GM23338 (cell line): Measurements from ENCODE around the gene CNTNAP5. TPM values are rescaled to one million over a fixed set of nuclear protein-coding genes. Genes with fewer than 3 reads are reported as not detected.

Experiments
- ATAC-seq: fragments of 200-7000 bp; cut with Tn5 transposase; 3 replicates; pipeline ENCODE4 v1.9.1; 2020
- DNase-seq: peaks from one replicate; pipeline ENCODE4 v3.0.0-alpha.2; 2015; ENCODE audit warnings: low spot score
- H2AFZ ChIP-seq: fragments of 200-600 bp; sonication (generic); 2 replicates; pipeline ENCODE4 v1.8.0; 2016; ENCODE audit warnings: antibody characterized with exemption, mild to moderate bottlenecking, moderate library complexity
- H3F3A ChIP-seq: fragments of 200-600 bp; sonication (generic); replicated peaks from 2 replicates; pipeline ENCODE4 v1.8.0; 2017; ENCODE audit warnings: antibody characterized with exemption, mixed run types, low read depth
- H3K27ac ChIP-seq: fragments of 200-600 bp; sonication (generic); 2 replicates; pipeline ENCODE4 v1.6.1; 2016; ENCODE audit warnings: low read depth
- H3K27me3 ChIP-seq: fragments of 200-600 bp; sonication (generic); 2 replicates; pipeline ENCODE4 v1.8.0; 2016; ENCODE audit warnings: mild to moderate bottlenecking, mixed run types, moderate library complexity; ENCODE audit not compliant: insufficient read depth
- H3K36me3 ChIP-seq: fragments of 200-600 bp; sonication (generic); 2 replicates; pipeline ENCODE4 v1.8.0; 2016; ENCODE audit warnings: mild to moderate bottlenecking; ENCODE audit not compliant: insufficient read depth
- H3K4me1 ChIP-seq: fragments of 200-600 bp; sonication (generic); 2 replicates; pipeline ENCODE4 v1.8.0; 2016; ENCODE audit warnings: mild to moderate bottlenecking, moderate library complexity; ENCODE audit not compliant: insufficient read depth
- H3K4me2 ChIP-seq: fragments of 200-600 bp; sonication (generic); 2 replicates; pipeline ENCODE4 v1.7.1; 2017; ENCODE audit warnings: mixed run types
- H3K4me3 ChIP-seq: fragments of 200-600 bp; sonication (generic); 2 replicates; pipeline ENCODE4 v1.6.1; 2016; ENCODE audit warnings: mixed run types
- H3K79me2 ChIP-seq: fragments of 200-600 bp; sonication (generic); replicated peaks from 2 replicates; pipeline ENCODE4 v1.8.0; 2017; ENCODE audit warnings: mild to moderate bottlenecking; ENCODE audit not compliant: insufficient read depth
- H3K9me2 ChIP-seq: fragments of 200-600 bp; sonication (generic); 2 replicates; pipeline ENCODE4 v1.8.0; 2017; ENCODE audit not compliant: insufficient read depth
- H4K20me1 ChIP-seq: fragments of 200-600 bp; sonication (generic); replicated peaks from 2 replicates; pipeline ENCODE4 v1.8.0; 2017; ENCODE audit warnings: mild to moderate bottlenecking; ENCODE audit not compliant: insufficient read depth
- H3K27ac Mint-ChIP-seq: 2 replicates; pipeline ENCODE4 v1.8.0; 2020; ENCODE audit warnings: inconsistent platforms, mild to moderate bottlenecking, moderate library complexity, mixed read lengths
- H3K27me3 Mint-ChIP-seq: 3 replicates; pipeline ENCODE4 v1.8.0; 2022; ENCODE audit warnings: low read depth, mild to moderate bottlenecking, moderate library complexity, mixed read lengths, inconsistent platforms; ENCODE audit not compliant: insufficient read depth, poor library complexity
- H3K36me3 Mint-ChIP-seq: 3 replicates; pipeline ENCODE4 v1.8.0; 2021; ENCODE audit warnings: low read depth, mild to moderate bottlenecking, inconsistent platforms, moderate library complexity, mixed read lengths
- H3K4me1 Mint-ChIP-seq: 3 replicates; pipeline ENCODE4 v1.8.0; 2020; ENCODE audit warnings: mild to moderate bottlenecking, inconsistent platforms, mixed read lengths
- H3K4me3 Mint-ChIP-seq: 3 replicates; pipeline ENCODE4 v1.8.0; 2021; ENCODE audit warnings: moderate library complexity, mild to moderate bottlenecking, inconsistent platforms, mixed read lengths
- H3K9me3 Mint-ChIP-seq: 3 replicates; pipeline ENCODE4 v1.8.0; 2020; ENCODE audit warnings: moderate library complexity, mild to moderate bottlenecking, inconsistent platforms, mixed read lengths
- CREB1 ChIP-seq: fragments of 250-450 bp; sonication (Bioruptor Pico); IDR thresholded peaks from 2 replicates; pipeline ENCODE4 v1.5.0; 2020; ENCODE audit warnings: low read depth, mild to moderate bottlenecking, moderate library complexity
- EZH2 ChIP-seq: fragments of 200-600 bp; sonication (generic); IDR thresholded peaks from one replicate; pipeline ENCODE4 v1.8.0; 2017; ENCODE audit warnings: antibody characterized with exemption, mild to moderate bottlenecking, low read depth; ENCODE audit not compliant: unreplicated experiment
- JUNB ChIP-seq: IDR thresholded peaks from one replicate; pipeline ENCODE4 v1.6.1; 2016; ENCODE audit warnings: antibody characterized with exemption; ENCODE audit not compliant: unreplicated experiment
- POLR2AphosphoS5 ChIP-seq: IDR thresholded peaks from 2 replicates; pipeline ENCODE4 v1.6.1; 2016; ENCODE audit warnings: antibody characterized with exemption, low read depth
- STAT1 ChIP-seq: IDR thresholded peaks from one replicate; pipeline ENCODE4 v1.6.1; 2016; ENCODE audit warnings: antibody characterized with exemption; ENCODE audit not compliant: unreplicated experiment
- ZNF114 ChIP-seq: fragments of 250-450 bp; sonication (Bioruptor Pico); IDR thresholded peaks from 2 replicates; pipeline ENCODE4 v1.5.0; 2020; ENCODE audit warnings: mild to moderate bottlenecking, moderate library complexity
- ZNF331 ChIP-seq: fragments of 250-450 bp; sonication (Bioruptor Pico); IDR thresholded peaks from 2 replicates; pipeline ENCODE4 v1.5.0; 2020; ENCODE audit warnings: low read depth, mild to moderate bottlenecking, moderate library complexity
- polyA plus RNA-seq: library from polyadenylated mRNA; unstranded; fragments of >200 nt; fragmentation: Nextera tagmentation; extraction: Ambion mirVana; gene quantifications from 2 replicates; pipeline ENCODE4 v1.2.1, GENCODE V29; 2016
- total RNA-seq: library from RNA; depleted of rRNA; stranded (reverse); fragments of >200 nt; shearing (Covaris generic); gene quantifications from 2 replicates; pipeline ENCODE4 v1.2.3, GENCODE V29; 2014
- TF ChIP-seq, protein P1 (sequence below): fragments of 250-450 bp; sonication (Bioruptor Pico); IDR thresholded peaks from 2 replicates; pipeline ENCODE4 v1.5.0; 2020; ENCODE audit warnings: mild to moderate bottlenecking, moderate library complexity
- TF ChIP-seq, protein P2 (sequence below), 2 experiments: fragments of 200-600 bp in 1 of 2; sonication (generic) in 1 of 2; conservative IDR thresholded peaks; 2 replicates each; pipeline versions ENCODE4 v1.5.1 to v1.6.1; 2016 to 2017; ENCODE audit warnings: antibody characterized with exemption in 2 of 2, low read depth in 2 of 2, mild to moderate bottlenecking in 2 of 2, moderate library complexity in 1 of 2
- TF ChIP-seq, protein P3 (sequence below): IDR thresholded peaks from one replicate; pipeline ENCODE4 v1.6.1; 2018; ENCODE audit warnings: antibody characterized with exemption; ENCODE audit not compliant: unreplicated experiment

CNTNAP5 gene
- total and polyA plus RNA-seq, 2 experiments from 2014 or later, result 0.49 to 0.50 TPM

DNA sequence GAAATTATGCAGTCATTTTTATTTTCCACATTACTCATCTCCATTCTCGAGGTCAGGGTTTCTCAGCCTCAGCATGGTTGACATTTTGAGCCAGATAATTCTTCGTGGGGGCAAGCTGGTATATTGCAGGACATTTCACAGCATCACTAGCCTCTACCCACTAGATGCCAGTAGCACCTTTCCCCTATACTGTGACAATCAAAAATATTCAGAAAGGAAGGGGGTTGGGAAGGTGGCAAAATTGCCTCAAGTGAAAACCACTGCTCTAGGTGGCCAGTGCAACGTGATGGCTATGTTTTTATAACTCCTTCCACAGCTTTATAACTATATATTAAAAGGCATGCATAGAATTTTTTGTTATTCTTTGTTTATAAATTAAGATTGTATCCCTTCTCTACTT, 294.5 kb downstream of the CNTNAP5 start:
- no peaks in the 10 kb centered on the region for H3K36me3 Mint-ChIP-seq
- H4K20me1 ChIP-seq, result no peaks in the 10 kb centered on the region
- H3K4me1 ChIP-seq, result peaks cover 8% of the 10 kb centered on the region
- no peak for DNase-seq
- peaks cover 5% of the 10 kb centered on the region for H3K9me2 ChIP-seq
- H3K36me3 ChIP-seq, result no peaks in the 10 kb centered on the region
- no peaks in the 10 kb centered on the region for H3K9me3 Mint-ChIP-seq
- no peak overlapping the region for H3K4me3 Mint-ChIP-seq
- no peak overlapping the region for H2AFZ ChIP-seq
- H3K4me2 ChIP-seq, result no peak overlapping the region
- H3F3A ChIP-seq, result no peaks in the 10 kb centered on the region
- no peak overlapping the region for H3K4me3 ChIP-seq
- no peaks in the 10 kb centered on the region for H3K27me3 ChIP-seq
- H3K27ac ChIP-seq, result no peak overlapping the region
- ATAC-seq, result no peak
- TF ChIP-seq, protein P1, sequence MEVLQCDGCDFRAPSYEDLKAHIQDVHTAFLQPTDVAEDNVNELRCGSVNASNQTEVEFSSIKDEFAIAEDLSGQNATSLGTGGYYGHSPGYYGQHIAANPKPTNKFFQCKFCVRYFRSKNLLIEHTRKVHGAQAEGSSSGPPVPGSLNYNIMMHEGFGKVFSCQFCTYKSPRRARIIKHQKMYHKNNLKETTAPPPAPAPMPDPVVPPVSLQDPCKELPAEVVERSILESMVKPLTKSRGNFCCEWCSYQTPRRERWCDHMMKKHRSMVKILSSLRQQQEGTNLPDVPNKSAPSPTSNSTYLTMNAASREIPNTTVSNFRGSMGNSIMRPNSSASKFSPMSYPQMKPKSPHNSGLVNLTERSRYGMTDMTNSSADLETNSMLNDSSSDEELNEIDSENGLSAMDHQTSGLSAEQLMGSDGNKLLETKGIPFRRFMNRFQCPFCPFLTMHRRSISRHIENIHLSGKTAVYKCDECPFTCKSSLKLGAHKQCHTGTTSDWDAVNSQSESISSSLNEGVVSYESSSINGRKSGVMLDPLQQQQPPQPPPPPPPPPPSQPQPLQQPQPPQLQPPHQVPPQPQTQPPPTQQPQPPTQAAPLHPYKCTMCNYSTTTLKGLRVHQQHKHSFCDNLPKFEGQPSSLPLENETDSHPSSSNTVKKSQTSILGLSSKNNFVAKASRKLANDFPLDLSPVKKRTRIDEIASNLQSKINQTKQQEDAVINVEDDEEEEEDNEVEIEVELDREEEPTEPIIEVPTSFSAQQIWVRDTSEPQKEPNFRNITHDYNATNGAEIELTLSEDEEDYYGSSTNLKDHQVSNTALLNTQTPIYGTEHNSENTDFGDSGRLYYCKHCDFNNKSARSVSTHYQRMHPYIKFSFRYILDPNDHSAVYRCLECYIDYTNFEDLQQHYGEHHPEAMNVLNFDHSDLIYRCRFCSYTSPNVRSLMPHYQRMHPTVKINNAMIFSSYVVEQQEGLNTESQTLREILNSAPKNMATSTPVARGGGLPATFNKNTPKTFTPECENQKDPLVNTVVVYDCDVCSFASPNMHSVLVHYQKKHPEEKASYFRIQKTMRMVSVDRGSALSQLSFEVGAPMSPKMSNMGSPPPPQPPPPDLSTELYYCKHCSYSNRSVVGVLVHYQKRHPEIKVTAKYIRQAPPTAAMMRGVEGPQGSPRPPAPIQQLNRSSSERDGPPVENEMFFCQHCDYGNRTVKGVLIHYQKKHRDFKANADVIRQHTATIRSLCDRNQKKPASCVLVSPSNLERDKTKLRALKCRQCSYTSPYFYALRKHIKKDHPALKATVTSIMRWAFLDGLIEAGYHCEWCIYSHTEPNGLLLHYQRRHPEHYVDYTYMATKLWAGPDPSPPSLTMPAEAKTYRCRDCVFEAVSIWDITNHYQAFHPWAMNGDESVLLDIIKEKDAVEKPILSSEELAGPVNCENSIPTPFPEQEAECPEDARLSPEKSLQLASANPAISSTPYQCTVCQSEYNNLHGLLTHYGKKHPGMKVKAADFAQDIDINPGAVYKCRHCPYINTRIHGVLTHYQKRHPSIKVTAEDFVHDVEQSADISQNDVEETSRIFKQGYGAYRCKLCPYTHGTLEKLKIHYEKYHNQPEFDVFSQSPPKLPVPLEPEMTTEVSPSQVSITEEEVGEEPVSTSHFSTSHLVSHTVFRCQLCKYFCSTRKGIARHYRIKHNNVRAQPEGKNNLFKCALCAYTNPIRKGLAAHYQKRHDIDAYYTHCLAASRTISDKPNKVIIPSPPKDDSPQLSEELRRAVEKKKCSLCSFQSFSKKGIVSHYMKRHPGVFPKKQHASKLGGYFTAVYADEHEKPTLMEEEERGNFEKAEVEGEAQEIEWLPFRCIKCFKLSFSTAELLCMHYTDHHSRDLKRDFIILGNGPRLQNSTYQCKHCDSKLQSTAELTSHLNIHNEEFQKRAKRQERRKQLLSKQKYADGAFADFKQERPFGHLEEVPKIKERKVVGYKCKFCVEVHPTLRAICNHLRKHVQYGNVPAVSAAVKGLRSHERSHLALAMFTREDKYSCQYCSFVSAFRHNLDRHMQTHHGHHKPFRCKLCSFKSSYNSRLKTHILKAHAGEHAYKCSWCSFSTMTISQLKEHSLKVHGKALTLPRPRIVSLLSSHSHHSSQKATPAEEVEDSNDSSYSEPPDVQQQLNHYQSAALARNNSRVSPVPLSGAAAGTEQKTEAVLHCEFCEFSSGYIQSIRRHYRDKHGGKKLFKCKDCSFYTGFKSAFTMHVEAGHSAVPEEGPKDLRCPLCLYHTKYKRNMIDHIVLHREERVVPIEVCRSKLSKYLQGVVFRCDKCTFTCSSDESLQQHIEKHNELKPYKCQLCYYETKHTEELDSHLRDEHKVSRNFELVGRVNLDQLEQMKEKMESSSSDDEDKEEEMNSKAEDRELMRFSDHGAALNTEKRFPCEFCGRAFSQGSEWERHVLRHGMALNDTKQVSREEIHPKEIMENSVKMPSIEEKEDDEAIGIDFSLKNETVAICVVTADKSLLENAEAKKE (CRISPR knock-in tag), result no peak
- TF ChIP-seq, protein P2, sequence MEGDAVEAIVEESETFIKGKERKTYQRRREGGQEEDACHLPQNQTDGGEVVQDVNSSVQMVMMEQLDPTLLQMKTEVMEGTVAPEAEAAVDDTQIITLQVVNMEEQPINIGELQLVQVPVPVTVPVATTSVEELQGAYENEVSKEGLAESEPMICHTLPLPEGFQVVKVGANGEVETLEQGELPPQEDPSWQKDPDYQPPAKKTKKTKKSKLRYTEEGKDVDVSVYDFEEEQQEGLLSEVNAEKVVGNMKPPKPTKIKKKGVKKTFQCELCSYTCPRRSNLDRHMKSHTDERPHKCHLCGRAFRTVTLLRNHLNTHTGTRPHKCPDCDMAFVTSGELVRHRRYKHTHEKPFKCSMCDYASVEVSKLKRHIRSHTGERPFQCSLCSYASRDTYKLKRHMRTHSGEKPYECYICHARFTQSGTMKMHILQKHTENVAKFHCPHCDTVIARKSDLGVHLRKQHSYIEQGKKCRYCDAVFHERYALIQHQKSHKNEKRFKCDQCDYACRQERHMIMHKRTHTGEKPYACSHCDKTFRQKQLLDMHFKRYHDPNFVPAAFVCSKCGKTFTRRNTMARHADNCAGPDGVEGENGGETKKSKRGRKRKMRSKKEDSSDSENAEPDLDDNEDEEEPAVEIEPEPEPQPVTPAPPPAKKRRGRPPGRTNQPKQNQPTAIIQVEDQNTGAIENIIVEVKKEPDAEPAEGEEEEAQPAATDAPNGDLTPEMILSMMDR (conservative IDR thresholded peaks at IDR 0.05; ENCODE audit: low read depth in 2 of 2), result peak in 1 of 2 experiments; percentile 16; a peak in 1 of 4 replicates
- no peak overlapping the region for H3K27ac Mint-ChIP-seq
- peaks cover 20% of the 10 kb centered on the region for H3K4me1 Mint-ChIP-seq
- no peaks in the 10 kb centered on the region for H3K79me2 ChIP-seq
- no peaks in the 10 kb centered on the region for H3K27me3 Mint-ChIP-seq

DNA sequence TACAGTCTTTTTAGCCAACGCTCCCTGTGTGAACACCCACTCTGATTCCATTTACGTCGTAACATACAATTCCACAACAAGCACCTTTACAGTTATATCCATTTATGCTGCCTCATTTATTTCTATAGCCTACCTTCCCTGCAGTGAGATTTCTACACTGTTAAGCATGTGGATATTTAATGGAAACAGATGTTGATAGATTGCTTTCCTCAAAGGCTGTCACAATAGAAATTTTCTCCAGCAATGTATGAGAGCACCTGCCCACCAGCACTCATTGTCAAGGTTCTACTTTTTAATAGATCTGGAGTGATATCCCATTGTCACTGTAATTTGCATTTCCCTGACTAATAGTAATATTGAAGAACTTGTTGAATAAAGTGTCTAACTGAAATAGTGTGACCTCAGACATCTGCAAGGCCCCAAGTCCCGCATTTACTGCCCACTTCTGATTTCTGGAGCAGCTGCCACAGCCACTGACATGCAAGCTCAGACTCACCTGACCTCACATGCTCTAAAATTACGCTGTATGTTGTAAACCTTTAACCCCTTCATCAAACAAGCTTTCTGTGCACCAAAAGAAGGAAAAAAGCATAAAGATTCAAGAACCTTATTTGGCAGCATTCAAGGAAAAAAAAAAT, 295.1 kb downstream of the CNTNAP5 start:
- H3K9me3 Mint-ChIP-seq, result no peaks in the 10 kb centered on the region
- ATAC-seq, result no peak
- TF ChIP-seq, protein P3, sequence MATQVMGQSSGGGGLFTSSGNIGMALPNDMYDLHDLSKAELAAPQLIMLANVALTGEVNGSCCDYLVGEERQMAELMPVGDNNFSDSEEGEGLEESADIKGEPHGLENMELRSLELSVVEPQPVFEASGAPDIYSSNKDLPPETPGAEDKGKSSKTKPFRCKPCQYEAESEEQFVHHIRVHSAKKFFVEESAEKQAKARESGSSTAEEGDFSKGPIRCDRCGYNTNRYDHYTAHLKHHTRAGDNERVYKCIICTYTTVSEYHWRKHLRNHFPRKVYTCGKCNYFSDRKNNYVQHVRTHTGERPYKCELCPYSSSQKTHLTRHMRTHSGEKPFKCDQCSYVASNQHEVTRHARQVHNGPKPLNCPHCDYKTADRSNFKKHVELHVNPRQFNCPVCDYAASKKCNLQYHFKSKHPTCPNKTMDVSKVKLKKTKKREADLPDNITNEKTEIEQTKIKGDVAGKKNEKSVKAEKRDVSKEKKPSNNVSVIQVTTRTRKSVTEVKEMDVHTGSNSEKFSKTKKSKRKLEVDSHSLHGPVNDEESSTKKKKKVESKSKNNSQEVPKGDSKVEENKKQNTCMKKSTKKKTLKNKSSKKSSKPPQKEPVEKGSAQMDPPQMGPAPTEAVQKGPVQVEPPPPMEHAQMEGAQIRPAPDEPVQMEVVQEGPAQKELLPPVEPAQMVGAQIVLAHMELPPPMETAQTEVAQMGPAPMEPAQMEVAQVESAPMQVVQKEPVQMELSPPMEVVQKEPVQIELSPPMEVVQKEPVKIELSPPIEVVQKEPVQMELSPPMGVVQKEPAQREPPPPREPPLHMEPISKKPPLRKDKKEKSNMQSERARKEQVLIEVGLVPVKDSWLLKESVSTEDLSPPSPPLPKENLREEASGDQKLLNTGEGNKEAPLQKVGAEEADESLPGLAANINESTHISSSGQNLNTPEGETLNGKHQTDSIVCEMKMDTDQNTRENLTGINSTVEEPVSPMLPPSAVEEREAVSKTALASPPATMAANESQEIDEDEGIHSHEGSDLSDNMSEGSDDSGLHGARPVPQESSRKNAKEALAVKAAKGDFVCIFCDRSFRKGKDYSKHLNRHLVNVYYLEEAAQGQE, result no peak
- TF ChIP-seq JUNB, result no peak
- TF ChIP-seq STAT1, result no peak
- TF ChIP-seq CREB1, result no peak
- TF ChIP-seq ZNF331, result no peak
- TF ChIP-seq EZH2, result no peak
- no peak for TF ChIP-seq POLR2AphosphoS5
- TF ChIP-seq ZNF114 (CRISPR knock-in tag), result no peak

More for the DNA sequence above, 295.1 kb downstream of the CNTNAP5 start:
- H2AFZ ChIP-seq, result no peak overlapping the region
- no peak overlapping the region for H3K4me3 Mint-ChIP-seq
- peaks cover 8% of the 10 kb centered on the region for H3K4me1 ChIP-seq
- no peaks in the 10 kb centered on the region for H3K79me2 ChIP-seq
- H3K4me3 ChIP-seq, result no peak overlapping the region
- H4K20me1 ChIP-seq, result no peaks in the 10 kb centered on the region
- H3K27me3 ChIP-seq, result no peaks in the 10 kb centered on the region
- H3K4me1 Mint-ChIP-seq, result peaks cover 20% of the 10 kb centered on the region
- H3K27ac Mint-ChIP-seq, result no peak overlapping the region
- DNase-seq, result no peak
- peaks cover 6% of the 10 kb centered on the region for H3K9me2 ChIP-seq
- no peak overlapping the region for H3K27ac ChIP-seq
- no peaks in the 10 kb centered on the region for H3K36me3 Mint-ChIP-seq
- no peaks in the 10 kb centered on the region for H3F3A ChIP-seq
- no peaks in the 10 kb centered on the region for H3K27me3 Mint-ChIP-seq
- no peak overlapping the region for H3K4me2 ChIP-seq
- no peaks in the 10 kb centered on the region for H3K36me3 ChIP-seq
